GM12873 (cell line): ENCODE data around the gene BAIAP2L2.

Source experiments
- CTCF ChIP-seq: IDR thresholded peaks from 2 replicates; pipeline ENCODE4 v1.5.1; 2012; ENCODE audit warnings: low read depth, mild to moderate bottlenecking, moderate library complexity, low read length, control low read depth; ENCODE audit not compliant: insufficient read depth; ENCODE audit errors: missing control alignments

BAIAP2L2 gene

GRCh38 chr22:38066381-38067027 lies 44.0 kb downstream of the BAIAP2L2 start:
- TF ChIP-seq CTCF: no peak

GRCh38 chr22:38065539-38065938 lies 44.9 kb downstream of the BAIAP2L2 start:
- no peak for TF ChIP-seq CTCF

GRCh38 chr22:38062791-38063190 lies 47.7 kb downstream of the BAIAP2L2 start:
- TF ChIP-seq CTCF: no peak

- TF ChIP-seq CTCF: no peak
These were observed 53.3 kb downstream of the BAIAP2L2 start, which contains the start of gene PICK1 for GRCh38 chr22:38056969-38057891. TSS of gene PICK1 (plus strand) at chr22:38057404. CDS start at chr22:38057810, 406 bp downstream.

GRCh38 chr22:38051900-38052862 lies 58.3 kb downstream of the BAIAP2L2 start:
- peak; percentile 84 for TF ChIP-seq CTCF

GRCh38 chr22:38051261-38051660 lies 59.2 kb downstream of the BAIAP2L2 start:
- peak; percentile 11 for TF ChIP-seq CTCF
